HCT116 (cell line): ENCODE results near the gene KRT6A. TPM values are rescaled to one million over a fixed set of nuclear protein-coding genes. Genes with fewer than 3 reads are reported as not detected.

Experiments
- ATAC-seq: fragments of 200-7000 bp; cut with Tn5 transposase; 2 replicates; pipeline ENCODE4 v1.9.1; 2020; ENCODE audit warnings: mild to moderate bottlenecking, moderate library complexity
- BruUV-seq: library from RNA; stranded (reverse); fragments of 400-500 nt; replicated peaks from 2 replicates; lab custom pipeline; 2021; lab: Mats Ljungman, UMichigan
- CTCF ChIA-PET: fragments of 300-600 bp; sonication (Branson Sonifier 250); formaldehyde crosslinking; loops from one replicate; lab custom pipeline; 2021; ENCODE audit warnings: antibody characterized with exemption; lab: Charles Lee
- POLR2A ChIA-PET: fragments of 300-600, 350-600 bp; sonication (Branson Sonifier 250); formaldehyde crosslinking; loops from one replicate; lab custom pipeline; 2021; ENCODE audit warnings: antibody characterized with exemption; lab: Charles Lee
- RAD21 ChIA-PET, 2 experiments: fragments of 300-600 bp; sonication (Branson Sonifier 250); formaldehyde crosslinking; loops; one replicate each; lab custom pipeline; 2023; ENCODE audit warnings: low total read pairs in 2 of 2; ENCODE audit not compliant: uncharacterized antibody in 2 of 2, unreplicated experiment in 2 of 2, low non-redundant PET in 1 of 2; lab: Charles Lee
- DNase-seq: peaks from one replicate; pipeline ENCODE4 v3.0.0-alpha.2; 2010; ENCODE audit warnings: low read depth, low spot score
- H2AFZ ChIP-seq: fragments of 200-600 bp; shearing (Covaris generic), sonication (generic); 2 replicates; pipeline ENCODE4 v1.6.1; 2017; ENCODE audit warnings: low read depth, mixed run types, mixed read lengths, antibody characterized with exemption, low read length; ENCODE audit not compliant: poor library complexity, severe bottlenecking
- H3K27ac ChIP-seq: 2 replicates; pipeline ENCODE4 v1.5.1; 2012; ENCODE audit warnings: low read depth, low read length
- H3K27me3 ChIP-seq: fragments of 200-600 bp; sonication (generic); 2 replicates; pipeline ENCODE4 v1.6.1; 2016; ENCODE audit warnings: mixed run types, low read length, mixed read lengths; ENCODE audit not compliant: insufficient read depth
- H3K36me3 ChIP-seq, 2 experiments: fragments of 200-500 bp in 1 of 2; fragments of 200-600 bp in 1 of 2; sonication (Bioruptor generic) in 1 of 2; sonication (generic) in 1 of 2; 2 replicates each; pipeline versions ENCODE4 v1.5.1 to v1.6.1; 2014 to 2016; ENCODE audit warnings: low read length in 2 of 2, inconsistent platforms in 1 of 2, mixed read lengths in 1 of 2, mixed run types in 1 of 2; ENCODE audit not compliant: insufficient read depth in 2 of 2, control insufficient read depth in 1 of 2
- H3K4me1 ChIP-seq, 2 experiments: fragments of 200-600 bp in 1 of 2; sonication (generic) in 1 of 2; 2 replicates each; pipeline versions ENCODE4 v1.5.1 to v1.6.1; 2012 to 2017; ENCODE audit warnings: low read length in 2 of 2, inconsistent platforms in 1 of 2, mild to moderate bottlenecking in 1 of 2, mixed read lengths in 1 of 2, mixed run types in 1 of 2, moderate library complexity in 1 of 2; ENCODE audit not compliant: insufficient read depth in 2 of 2, control insufficient read depth in 1 of 2
- H3K4me2 ChIP-seq: fragments of 200-600 bp; sonication (generic); 2 replicates; pipeline ENCODE4 v1.6.1; 2017; ENCODE audit warnings: mixed run types, low read length, mixed read lengths
- H3K4me3 ChIP-seq, 2 experiments: fragments of 200-600 bp in 1 of 2; sonication (generic) in 1 of 2; replicated peaks in 1 of 2; 2 replicates each; pipeline ENCODE4 v1.5.1; 2011 to 2016; ENCODE audit warnings: low read length in 2 of 2, control low read depth in 1 of 2, low read depth in 1 of 2, mild to moderate bottlenecking in 1 of 2, mixed read lengths in 1 of 2, mixed run types in 1 of 2
- H3K79me2 ChIP-seq: fragments of 200-600 bp; sonication (generic); 2 replicates; pipeline ENCODE4 v1.6.1; 2017; ENCODE audit warnings: mild to moderate bottlenecking, mixed run types, low read length, moderate library complexity, mixed read lengths; ENCODE audit not compliant: insufficient read depth
- H3K9ac ChIP-seq: fragments of 200-600 bp; sonication (generic); 2 replicates; pipeline ENCODE4 v1.6.1; 2016; ENCODE audit warnings: low read length, mixed read lengths
- H3K9me2 ChIP-seq: fragments of 200-600 bp; sonication (generic), shearing (Covaris generic); 2 replicates; pipeline ENCODE4 v1.6.1; 2017; ENCODE audit warnings: mixed run types, mild to moderate bottlenecking, moderate library complexity; ENCODE audit not compliant: insufficient read depth
- H3K9me3 ChIP-seq, 2 experiments: fragments of 200-500 bp in 1 of 2; fragments of 200-600 bp in 1 of 2; sonication (Bioruptor generic) in 1 of 2; sonication (generic) in 1 of 2; 2 replicates each; pipeline ENCODE4 v1.6.1; 2014 to 2017; ENCODE audit warnings: low read length in 2 of 2, mixed read lengths in 2 of 2, inconsistent platforms in 1 of 2, low read depth in 1 of 2, mild to moderate bottlenecking in 1 of 2, mixed run types in 1 of 2, moderate library complexity in 1 of 2; ENCODE audit not compliant: control insufficient read depth in 1 of 2, insufficient read depth in 1 of 2
- H4K20me1 ChIP-seq: fragments of 200-600 bp; sonication (generic), shearing (Covaris generic); 2 replicates; pipeline ENCODE4 v1.6.1; 2017; ENCODE audit warnings: mixed run types, mild to moderate bottlenecking, moderate library complexity; ENCODE audit not compliant: insufficient read depth
- EGR1 ChIP-seq: IDR thresholded peaks from 2 replicates; pipeline ENCODE4 v1.6.1; 2012; ENCODE audit warnings: low read depth
- JUND ChIP-seq: IDR thresholded peaks from 2 replicates; pipeline ENCODE4 v1.6.1; 2012
- POLR2A ChIP-seq: IDR thresholded peaks from 2 replicates; pipeline ENCODE4 v1.7.0; 2011; ENCODE audit warnings: borderline replicate concordance; ENCODE audit not compliant: insufficient read depth, insufficient read length; ENCODE audit errors: extremely low read depth
- RAD21 ChIP-seq: IDR thresholded peaks from 2 replicates; pipeline ENCODE4 v1.6.1; 2012; ENCODE audit warnings: low read depth, mild to moderate bottlenecking
- SP1 ChIP-seq: IDR thresholded peaks from 2 replicates; pipeline ENCODE4 v1.6.1; 2012; ENCODE audit warnings: low read depth
- SRF ChIP-seq: IDR thresholded peaks from 2 replicates; pipeline ENCODE4 v1.6.1; 2012; ENCODE audit warnings: low read depth
- YY1 ChIP-seq: IDR thresholded peaks from 2 replicates; pipeline ENCODE4 v1.6.1; 2011; ENCODE audit warnings: low read length, low read depth, moderate library complexity, mild to moderate bottlenecking; ENCODE audit not compliant: insufficient replicate concordance; ENCODE audit errors: extremely low read depth
- ZFX ChIP-seq: fragments of 450-650 bp; IDR thresholded peaks from 2 replicates; pipeline ENCODE4 v1.6.1; 2017
- ZNF274 ChIP-seq: fragments of 200-500 bp; sonication (Bioruptor generic); IDR thresholded peaks from 2 replicates; pipeline ENCODE4 v1.6.1; 2014; ENCODE audit warnings: mild to moderate bottlenecking, low read depth, low read length, inconsistent platforms
- intact Hi-C: fragments of 100-400 bp; cut with micrococcal nuclease; formaldehyde crosslinking; loops from 2 replicates; pipeline ENCODE4 v1.10.0; 2022
- total RNA-seq: library from RNA; stranded (reverse); gene quantifications from one replicate; pipeline ENCODE4 v1.2.1, GENCODE V29; 2021; ENCODE audit not compliant: unreplicated experiment
- TF ChIP-seq, protein P1 (sequence below), 3 experiments: fragments of 200-600 bp in 1 of 3; sonication (generic) in 1 of 3; IDR thresholded peaks in 2 of 3; conservative IDR thresholded peaks in 1 of 3; 2 replicates each; pipeline ENCODE4 v1.5.1; 2012 to 2017; ENCODE audit warnings: low read depth in 2 of 3, low read length in 2 of 3, antibody characterized with exemption in 1 of 3, borderline replicate concordance in 1 of 3, control low read depth in 1 of 3, mild to moderate bottlenecking in 1 of 3, mixed read lengths in 1 of 3, mixed run types in 1 of 3, moderate library complexity in 1 of 3; ENCODE audit not compliant: insufficient read depth in 1 of 3
- TF ChIP-seq, protein P2 (sequence below): IDR thresholded peaks from 2 replicates; pipeline ENCODE4 v1.6.1; 2011; ENCODE audit warnings: mild to moderate bottlenecking, low read length, moderate library complexity; ENCODE audit not compliant: insufficient replicate concordance; ENCODE audit errors: extremely low read depth

Gene KRT6A
- total RNA-seq, 1 experiment from 2014 or later: 0.66 TPM

DNA sequence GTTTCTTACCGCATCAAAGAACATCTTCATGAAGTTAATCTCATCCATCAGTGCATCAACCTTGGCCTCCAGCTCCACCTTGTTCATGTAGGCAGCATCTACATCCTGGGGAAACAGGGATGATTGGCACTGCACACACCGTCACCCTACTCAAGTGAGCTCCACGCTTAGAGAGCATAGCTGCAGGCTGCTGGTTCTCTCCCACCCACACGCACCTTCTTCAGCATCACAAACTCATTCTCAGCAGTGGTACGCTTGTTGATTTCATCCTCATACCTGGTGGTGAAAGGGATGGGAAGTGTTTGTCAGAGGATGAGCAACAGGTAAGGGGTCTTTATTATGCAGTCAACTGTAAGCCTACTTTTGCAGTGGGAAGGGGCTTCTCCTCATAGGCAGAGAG lies 24.8 kb upstream of the KRT6A start:
- intact Hi-C loops: no loop called here
- H3K9ac ChIP-seq: no peak overlapping the region
- H2AFZ ChIP-seq: no peak overlapping the region
- TF ChIP-seq YY1: no peak
- TF ChIP-seq SRF: no peak
- no peak for TF ChIP-seq JUND
- TF ChIP-seq, protein P1, sequence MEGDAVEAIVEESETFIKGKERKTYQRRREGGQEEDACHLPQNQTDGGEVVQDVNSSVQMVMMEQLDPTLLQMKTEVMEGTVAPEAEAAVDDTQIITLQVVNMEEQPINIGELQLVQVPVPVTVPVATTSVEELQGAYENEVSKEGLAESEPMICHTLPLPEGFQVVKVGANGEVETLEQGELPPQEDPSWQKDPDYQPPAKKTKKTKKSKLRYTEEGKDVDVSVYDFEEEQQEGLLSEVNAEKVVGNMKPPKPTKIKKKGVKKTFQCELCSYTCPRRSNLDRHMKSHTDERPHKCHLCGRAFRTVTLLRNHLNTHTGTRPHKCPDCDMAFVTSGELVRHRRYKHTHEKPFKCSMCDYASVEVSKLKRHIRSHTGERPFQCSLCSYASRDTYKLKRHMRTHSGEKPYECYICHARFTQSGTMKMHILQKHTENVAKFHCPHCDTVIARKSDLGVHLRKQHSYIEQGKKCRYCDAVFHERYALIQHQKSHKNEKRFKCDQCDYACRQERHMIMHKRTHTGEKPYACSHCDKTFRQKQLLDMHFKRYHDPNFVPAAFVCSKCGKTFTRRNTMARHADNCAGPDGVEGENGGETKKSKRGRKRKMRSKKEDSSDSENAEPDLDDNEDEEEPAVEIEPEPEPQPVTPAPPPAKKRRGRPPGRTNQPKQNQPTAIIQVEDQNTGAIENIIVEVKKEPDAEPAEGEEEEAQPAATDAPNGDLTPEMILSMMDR (IDR thresholded peaks at IDR 0.05 in 2 of 3, conservative IDR thresholded peaks at IDR 0.05 in 1 of 3; ENCODE audit: borderline replicate concordance in 1 of 3, insufficient read depth in 1 of 3, low read depth in 2 of 3, low read length in 2 of 3): no peak
- TF ChIP-seq RAD21: no peak
- TF ChIP-seq SP1: no peak
- no peak for TF ChIP-seq ZFX
- TF ChIP-seq ZNF274: no peak
- TF ChIP-seq EGR1: no peak
- no peak for TF ChIP-seq POLR2A
- TF ChIP-seq, protein P2, sequence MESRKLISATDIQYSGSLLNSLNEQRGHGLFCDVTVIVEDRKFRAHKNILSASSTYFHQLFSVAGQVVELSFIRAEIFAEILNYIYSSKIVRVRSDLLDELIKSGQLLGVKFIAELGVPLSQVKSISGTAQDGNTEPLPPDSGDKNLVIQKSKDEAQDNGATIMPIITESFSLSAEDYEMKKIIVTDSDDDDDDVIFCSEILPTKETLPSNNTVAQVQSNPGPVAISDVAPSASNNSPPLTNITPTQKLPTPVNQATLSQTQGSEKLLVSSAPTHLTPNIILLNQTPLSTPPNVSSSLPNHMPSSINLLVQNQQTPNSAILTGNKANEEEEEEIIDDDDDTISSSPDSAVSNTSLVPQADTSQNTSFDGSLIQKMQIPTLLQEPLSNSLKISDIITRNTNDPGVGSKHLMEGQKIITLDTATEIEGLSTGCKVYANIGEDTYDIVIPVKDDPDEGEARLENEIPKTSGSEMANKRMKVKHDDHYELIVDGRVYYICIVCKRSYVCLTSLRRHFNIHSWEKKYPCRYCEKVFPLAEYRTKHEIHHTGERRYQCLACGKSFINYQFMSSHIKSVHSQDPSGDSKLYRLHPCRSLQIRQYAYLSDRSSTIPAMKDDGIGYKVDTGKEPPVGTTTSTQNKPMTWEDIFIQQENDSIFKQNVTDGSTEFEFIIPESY: no peak
- H3K4me1 ChIP-seq: peaks cover 23 to 41% of the 10 kb centered on the region in 2 experiments
- DNase-seq: no peak
- CTCF ChIA-PET: no interaction called here
- POLR2A ChIA-PET: no interaction called here
- H3K27ac ChIP-seq: no peak overlapping the region
- H3K4me3 ChIP-seq: no peak overlapping the region
- no peaks in the 10 kb centered on the region for H4K20me1 ChIP-seq
- RAD21 ChIA-PET: no interaction called here
- no peak for ATAC-seq
- H3K4me2 ChIP-seq: no peak overlapping the region
- H3K36me3 ChIP-seq: no peaks in the 10 kb centered on the region
- no TSS peak for BruUV-seq
- H3K9me2 ChIP-seq: no peaks in the 10 kb centered on the region
- H3K79me2 ChIP-seq: no peaks in the 10 kb centered on the region
- no peaks in the 10 kb centered on the region for H3K9me3 ChIP-seq
- no peaks in the 10 kb centered on the region for H3K27me3 ChIP-seq
